Uterus (tissue), 4 donors: Measurements from ENCODE around the gene MAD1L1. TPM values are rescaled to one million over a fixed set of nuclear protein-coding genes. Genes with fewer than 3 reads are reported as not detected.

Source experiments
- DNase-seq, 2 donors: peaks; one replicate each; pipeline ENCODE4 v3.0.0-alpha.2; 2019 to 2020
- H3K27ac ChIP-seq, 2 donors: fragments of 200-600 bp; sonication (generic); 1 replicate in 1 of 2; 2 replicates in 1 of 2; pipeline ENCODE4 v1.5.1; 2016 to 2018
- H3K27me3 ChIP-seq, 2 donors: fragments of 200-600 bp; sonication (generic); one replicate each; pipeline ENCODE4 v1.5.1; 2018 to 2019; ENCODE audit warnings: control low read depth in 1 of 2
- H3K36me3 ChIP-seq, 2 donors: fragments of 200-600 bp; sonication (generic); one replicate each; pipeline ENCODE4 v1.5.1; 2019; ENCODE audit warnings: control low read depth in 1 of 2
- H3K4me1 ChIP-seq, 2 donors: fragments of 200-600 bp; sonication (generic); one replicate each; pipeline ENCODE4 v1.5.1; 2018 to 2019; ENCODE audit warnings: control low read depth in 1 of 2
- H3K4me3 ChIP-seq, 2 donors: fragments of 200-600 bp; sonication (generic); 1 replicate in 1 of 2; 2 replicates in 1 of 2; pipeline ENCODE4 v1.5.1; 2018 to 2019; ENCODE audit warnings: mild to moderate bottlenecking in 1 of 2
- H3K9me3 ChIP-seq, 2 donors: fragments of 200-600 bp; sonication (generic); one replicate each; pipeline ENCODE4 v1.5.1; 2019; ENCODE audit warnings: control low read depth in 1 of 2
- POLR2A ChIP-seq, 2 donors: fragments of 450-650 bp; IDR thresholded peaks; one replicate each; pipeline ENCODE4 v1.6.1; 2016; ENCODE audit warnings: antibody characterized with exemption in 2 of 2, mild to moderate bottlenecking in 1 of 2, moderate library complexity in 1 of 2
- intact Hi-C: fragments of 100-400 bp; cut with DNase I; formaldehyde crosslinking; loops from one replicate; pipeline ENCODE4 v1.15.1; 2023; ENCODE audit warnings: low total_unique reads
- total RNA-seq, 4 donors: library from RNA; depleted of rRNA in 3 of 4; stranded (reverse); fragments of >200 nt in 3 of 4; gene quantifications; one replicate each; pipeline versions ENCODE4 v1.1.0 to v1.2.4, GENCODE V29; 2014 to 2023
- TF ChIP-seq, protein P1 (sequence below), 4 experiments: fragments of 200-600 bp in 2 of 4; fragments of 450-650 bp in 2 of 4; sonication (generic) in 2 of 4; IDR thresholded peaks; one replicate each; pipeline ENCODE4 v1.5.1; 2016 to 2019; ENCODE audit warnings: antibody characterized with exemption in 4 of 4, mild to moderate bottlenecking in 2 of 4, moderate library complexity in 1 of 4
- donor health status: DM: yes; HTN: yes; CAD: no.

The MAD1L1 gene
- total RNA-seq, 4 donors from 2014 or later, result 13.3 to 37.4 (median 33.1) TPM

DNA sequence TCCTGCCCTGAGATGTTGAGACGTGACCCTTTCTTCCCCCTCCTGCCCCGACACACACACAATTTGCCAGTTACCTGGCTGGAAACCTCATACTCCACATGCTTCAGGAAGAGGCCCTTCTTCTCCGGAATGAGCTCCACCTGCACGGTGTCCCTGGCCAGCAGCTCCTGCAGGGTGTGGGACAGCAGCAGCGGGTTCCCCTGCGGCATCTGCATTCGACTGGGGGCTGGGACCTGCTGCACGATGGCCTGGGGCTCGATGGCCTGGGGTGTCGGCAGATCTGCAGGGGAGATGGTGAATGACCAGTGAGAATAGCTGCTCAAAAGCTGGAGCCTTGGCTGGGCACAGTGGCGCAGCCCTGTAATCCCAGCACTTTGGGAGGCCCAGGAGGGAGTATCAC lies 45.3 kb upstream of the MAD1L1 start:
- Histone ChIP-seq H3K27me3 (no peaks in the 10 kb centered on the region), H3K9me3 (no peaks in the 10 kb centered on the region), H3K27ac (no peak overlapping the region), H3K4me1 (peaks cover 0 to 5% of the 10 kb centered on the region in 2 donors), H3K36me3 (no peaks in the 10 kb centered on the region), H3K4me3 (no peak overlapping the region)
- TF ChIP-seq, protein P1, sequence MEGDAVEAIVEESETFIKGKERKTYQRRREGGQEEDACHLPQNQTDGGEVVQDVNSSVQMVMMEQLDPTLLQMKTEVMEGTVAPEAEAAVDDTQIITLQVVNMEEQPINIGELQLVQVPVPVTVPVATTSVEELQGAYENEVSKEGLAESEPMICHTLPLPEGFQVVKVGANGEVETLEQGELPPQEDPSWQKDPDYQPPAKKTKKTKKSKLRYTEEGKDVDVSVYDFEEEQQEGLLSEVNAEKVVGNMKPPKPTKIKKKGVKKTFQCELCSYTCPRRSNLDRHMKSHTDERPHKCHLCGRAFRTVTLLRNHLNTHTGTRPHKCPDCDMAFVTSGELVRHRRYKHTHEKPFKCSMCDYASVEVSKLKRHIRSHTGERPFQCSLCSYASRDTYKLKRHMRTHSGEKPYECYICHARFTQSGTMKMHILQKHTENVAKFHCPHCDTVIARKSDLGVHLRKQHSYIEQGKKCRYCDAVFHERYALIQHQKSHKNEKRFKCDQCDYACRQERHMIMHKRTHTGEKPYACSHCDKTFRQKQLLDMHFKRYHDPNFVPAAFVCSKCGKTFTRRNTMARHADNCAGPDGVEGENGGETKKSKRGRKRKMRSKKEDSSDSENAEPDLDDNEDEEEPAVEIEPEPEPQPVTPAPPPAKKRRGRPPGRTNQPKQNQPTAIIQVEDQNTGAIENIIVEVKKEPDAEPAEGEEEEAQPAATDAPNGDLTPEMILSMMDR (IDR thresholded peaks at IDR 0.05), result no peak
- TF ChIP-seq POLR2A (IDR thresholded peaks at IDR 0.05), result no peak
- DNase-seq, result no peak
- intact Hi-C loops, result no loop called here

DNA sequence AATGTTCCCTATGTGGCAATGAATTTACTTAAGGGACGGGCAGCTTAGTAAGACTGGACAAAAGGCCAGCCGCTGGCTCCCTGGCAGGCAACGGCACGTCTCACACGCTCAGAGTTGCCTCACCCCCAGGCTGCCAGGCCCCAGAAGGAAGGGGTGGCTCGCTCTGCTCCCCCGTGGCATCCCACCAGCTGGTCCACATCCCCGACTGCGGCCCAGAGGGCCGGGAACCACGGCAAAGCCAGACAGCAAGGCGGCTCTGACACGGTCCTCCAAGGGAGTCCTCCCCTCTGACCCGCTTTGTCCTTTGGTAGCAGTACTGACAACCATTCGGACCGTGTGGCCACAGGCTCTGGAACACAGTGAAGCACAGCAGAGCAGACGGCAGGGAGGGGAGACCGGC lies 43.4 kb upstream of the MAD1L1 start:
- Histone ChIP-seq H3K4me1 (no peaks in the 10 kb centered on the region), H3K27ac (no peak overlapping the region), H3K4me3 (no peak overlapping the region), H3K9me3 (no peaks in the 10 kb centered on the region), H3K36me3 (no peaks in the 10 kb centered on the region), H3K27me3 (no peaks in the 10 kb centered on the region)
- DNase-seq, result no peak
- intact Hi-C loops, result no loop called here
- TF ChIP-seq, protein P1 (IDR thresholded peaks at IDR 0.05), result no peak
- TF ChIP-seq POLR2A (IDR thresholded peaks at IDR 0.05), result no peak

GRCh38 chr7:2275101-2275500 lies 42.4 kb upstream of the MAD1L1 start:
- H3K27ac ChIP-seq, result no peak overlapping the region
- no peak overlapping the region for H3K4me3 ChIP-seq
- no peaks in the 10 kb centered on the region for H3K4me1 ChIP-seq
- no peaks in the 10 kb centered on the region for H3K36me3 ChIP-seq
- DNase-seq, result no peak
- intact Hi-C loops, result no loop called here
- no peak for TF ChIP-seq POLR2A (IDR thresholded peaks at IDR 0.05)
- TF ChIP-seq, protein P1 (IDR thresholded peaks at IDR 0.05), result no peak
- no peaks in the 10 kb centered on the region for H3K27me3 ChIP-seq
- no peaks in the 10 kb centered on the region for H3K9me3 ChIP-seq

- no peaks in the 10 kb centered on the region for H3K36me3 ChIP-seq
- H3K4me3 ChIP-seq, result no peak overlapping the region
- no peaks in the 10 kb centered on the region for H3K9me3 ChIP-seq
- H3K27ac ChIP-seq, result no peak overlapping the region
- no peaks in the 10 kb centered on the region for H3K4me1 ChIP-seq
- no peaks in the 10 kb centered on the region for H3K27me3 ChIP-seq
- no peak for TF ChIP-seq POLR2A (IDR thresholded peaks at IDR 0.05)
- TF ChIP-seq, protein P1 (IDR thresholded peaks at IDR 0.05), result no peak
- DNase-seq, result no peak
- intact Hi-C loops, result no loop called here
Observed at GRCh38 chr7:2274666-2275065, 41.9 kb upstream of the MAD1L1 start.

DNA sequence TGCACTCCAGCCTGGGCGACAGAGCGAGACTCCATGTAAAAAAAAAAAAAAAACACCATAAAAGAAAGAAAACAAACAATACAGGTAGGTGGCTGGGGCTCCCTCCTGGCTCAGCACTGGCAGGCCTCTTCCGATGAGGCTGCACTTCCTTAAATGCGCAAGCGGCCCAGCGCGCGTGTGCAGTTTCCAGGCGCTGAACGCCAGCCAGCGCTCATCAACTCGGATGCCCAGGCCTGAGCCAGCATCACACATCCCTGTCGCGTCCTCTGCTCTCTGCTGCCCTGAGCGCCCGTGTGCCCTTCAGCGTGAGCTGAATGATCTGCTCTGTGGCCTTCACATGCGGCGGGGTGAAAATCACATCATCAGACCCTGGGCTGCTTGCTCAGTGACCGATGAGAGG lies 41.1 kb upstream of the MAD1L1 start:
- no peaks in the 10 kb centered on the region for H3K36me3 ChIP-seq
- no peak for DNase-seq
- intact Hi-C loops, result no loop called here

More for the DNA sequence above, 41.1 kb upstream of the MAD1L1 start:
- Histone ChIP-seq H3K9me3 (no peaks in the 10 kb centered on the region), H3K27me3 (no peaks in the 10 kb centered on the region), H3K4me1 (no peaks in the 10 kb centered on the region), H3K27ac (no peak overlapping the region), H3K4me3 (no peak overlapping the region)
- TF ChIP-seq, protein P1 (IDR thresholded peaks at IDR 0.05), result no peak
- no peak for TF ChIP-seq POLR2A (IDR thresholded peaks at IDR 0.05)
